ENCODE measurements around the gene NDUFS8. TPM values are rescaled to one million over a fixed set of nuclear protein-coding genes. Genes with fewer than 3 reads are reported as not detected.

NDUFS8 gene
- total and polyA plus RNA-seq, 2 experiments from 2014 or later, result 330 to 540 TPM

GRCh38 chr11:68040101-68040956 is 9.8 kb downstream of the NDUFS8 start:
- peak overlapping the region; percentile 88 for H3K27ac ChIP-seq
- DNase-seq (ENCODE audit: low read depth in 1 of 2, low spot score in 1 of 2), result peak; percentile 81 to 84
- no peaks in the 10 kb centered on the region for H3K9me3 ChIP-seq (ENCODE audit: low read depth)
- H3K4me1 ChIP-seq (ENCODE audit: low read depth), result peaks cover 24% of the 10 kb centered on the region
- H3K27me3 ChIP-seq, result no peaks in the 10 kb centered on the region
- no peak overlapping the region for H3K4me3 ChIP-seq
- TF ChIP-seq CTCF (IDR thresholded peaks at IDR 0.05; ENCODE audit: low read depth, low read length), result no peak
- H3K36me3 ChIP-seq, result no peaks in the 10 kb centered on the region

GRCh38 chr11:68040957-68041591 is 10.6 kb downstream of the NDUFS8 start:
- Histone ChIP-seq H3K27me3 (no peaks in the 10 kb centered on the region), H3K27ac (peak overlapping the region; percentile 88), H3K4me3 (no peak overlapping the region), H3K9me3 (ENCODE audit: low read depth) (no peaks in the 10 kb centered on the region), H3K36me3 (no peaks in the 10 kb centered on the region), H3K4me1 (ENCODE audit: low read depth) (peaks cover 24% of the 10 kb centered on the region)
- TF ChIP-seq CTCF (IDR thresholded peaks at IDR 0.05; ENCODE audit: low read depth, low read length), result no peak
- no peak for DNase-seq (ENCODE audit: low read depth in 1 of 2, low spot score in 1 of 2)

- no peaks in the 10 kb centered on the region for H3K9me3 ChIP-seq (ENCODE audit: low read depth)
- peak overlapping the region; percentile 88 for H3K27ac ChIP-seq
- no peak overlapping the region for H3K4me3 ChIP-seq
- no peak for DNase-seq (ENCODE audit: low read depth in 1 of 2, low spot score in 1 of 2)
- no peaks in the 10 kb centered on the region for H3K27me3 ChIP-seq
- no peak for TF ChIP-seq CTCF (IDR thresholded peaks at IDR 0.05; ENCODE audit: low read depth, low read length)
- no peaks in the 10 kb centered on the region for H3K36me3 ChIP-seq
- peaks cover 24% of the 10 kb centered on the region for H3K4me1 ChIP-seq (ENCODE audit: low read depth)
Observed at GRCh38 chr11:68041617-68042218, 11.2 kb downstream of the NDUFS8 start.

GRCh38 chr11:68042219-68043028 is 11.9 kb downstream of the NDUFS8 start:
- Histone ChIP-seq H3K36me3 (no peaks in the 10 kb centered on the region), H3K4me3 (no peak overlapping the region), H3K4me1 (ENCODE audit: low read depth) (peaks cover 24% of the 10 kb centered on the region), H3K27me3 (no peaks in the 10 kb centered on the region), H3K27ac (peak overlapping the region; percentile 57), H3K9me3 (ENCODE audit: low read depth) (no peaks in the 10 kb centered on the region)
- DNase-seq (ENCODE audit: low read depth in 1 of 2, low spot score in 1 of 2), result no peak
- no peak for TF ChIP-seq CTCF (IDR thresholded peaks at IDR 0.05; ENCODE audit: low read depth, low read length)

GRCh38 chr11:68043029-68043348 is 12.5 kb downstream of the NDUFS8 start:
- TF ChIP-seq CTCF (IDR thresholded peaks at IDR 0.05; ENCODE audit: low read depth, low read length), result no peak
- Histone ChIP-seq H3K36me3 (no peaks in the 10 kb centered on the region), H3K27ac (no peak overlapping the region), H3K9me3 (ENCODE audit: low read depth) (no peaks in the 10 kb centered on the region), H3K27me3 (no peaks in the 10 kb centered on the region), H3K4me1 (ENCODE audit: low read depth) (peaks cover 23% of the 10 kb centered on the region), H3K4me3 (no peak overlapping the region)
- no peak for DNase-seq (ENCODE audit: low read depth in 1 of 2, low spot score in 1 of 2)

Measured in cardiac muscle cell (in vitro differentiated cells and primary cell).